Suppressor macrophage treated with lipopolysaccharide for 4 hours (primary cell): ENCODE data around the gene ARL14EP.

Experiments used
- DNase-seq: peaks from one replicate; pipeline ENCODE4 v3.0.0-alpha.2; 2020

ARL14EP gene

GRCh38 chr11:30322826-30323710, at the start of gene ARL14EP:
Gene ARL14EP (plus strand): TSS chr11:30323104. CDS start chr11:30330949, 7,845 bp downstream.
- peak; percentile 95 for DNase-seq

GRCh38 chr11:30277176-30277575, 45.7 kb upstream of the ARL14EP start:
- DNase-seq: no peak

- no peak for DNase-seq
These were observed 43.1 kb upstream of the ARL14EP start for GRCh38 chr11:30279796-30280195.

- DNase-seq: no peak
These were observed 41.2 kb upstream of the ARL14EP start for GRCh38 chr11:30281476-30282288.

GRCh38 chr11:30282289-30282631, 40.6 kb upstream of the ARL14EP start:
- DNase-seq: no peak

GRCh38 chr11:30284836-30285235, 38.1 kb upstream of the ARL14EP start:
- no peak for DNase-seq

- DNase-seq: no peak
These were observed 37.3 kb upstream of the ARL14EP start for GRCh38 chr11:30285416-30286121.

- no peak for DNase-seq
These were observed 31.6 kb upstream of the ARL14EP start for GRCh38 chr11:30291331-30291730.

GRCh38 chr11:30292545-30292944, 30.4 kb upstream of the ARL14EP start:
- no peak for DNase-seq

GRCh38 chr11:30295178-30295885, 27.6 kb upstream of the ARL14EP start:
- DNase-seq: no peak

GRCh38 chr11:30304620-30305019, 18.3 kb upstream of the ARL14EP start:
- no peak for DNase-seq

GRCh38 chr11:30310623-30311022, 12.3 kb upstream of the ARL14EP start:
- no peak for DNase-seq

- no peak for DNase-seq
These were observed 11.7 kb upstream of the ARL14EP start for GRCh38 chr11:30311189-30311588.

GRCh38 chr11:30312243-30312642, 10.7 kb upstream of the ARL14EP start:
- DNase-seq: no peak

GRCh38 chr11:30313580-30313979, 9.3 kb upstream of the ARL14EP start:
- DNase-seq: no peak

GRCh38 chr11:30314625-30315024, 8.3 kb upstream of the ARL14EP start:
- DNase-seq: no peak

GRCh38 chr11:30316237-30316636, 6.7 kb upstream of the ARL14EP start:
- no peak for DNase-seq

- no peak for DNase-seq
These were observed 5.9 kb upstream of the ARL14EP start for GRCh38 chr11:30317030-30317429.

- DNase-seq: no peak
These were observed 1.6 kb upstream of the ARL14EP start for GRCh38 chr11:30321321-30321720.

- no peak for DNase-seq
These were observed 713 bp upstream of the ARL14EP start for GRCh38 chr11:30322191-30322590.

- peak; percentile 45 for DNase-seq
These were observed 3.3 kb downstream of the ARL14EP start for GRCh38 chr11:30326114-30326778.

- DNase-seq: no peak
These were observed 4.0 kb downstream of the ARL14EP start for GRCh38 chr11:30326906-30327305.
